SJCRH30 (cell line): Measurements from ENCODE around the gene SUSD4. TPM values are rescaled to one million over a fixed set of nuclear protein-coding genes. Genes with fewer than 3 reads are reported as not detected.

Experiments
- DNase-seq, 2 experiments: peaks; one replicate each; pipeline ENCODE4 v3.0.0-alpha.2; 2015 to 2020
- H3K27ac ChIP-seq: fragments of 250-450 bp; sonication (Bioruptor Pico); 2 replicates; pipeline ENCODE4 v1.5.1; 2020; ENCODE audit warnings: mild to moderate bottlenecking, moderate library complexity
- H3K27me3 ChIP-seq: fragments of 250-450 bp; sonication (Bioruptor Pico); 2 replicates; pipeline ENCODE4 v1.5.1; 2020; ENCODE audit warnings: mild to moderate bottlenecking, moderate library complexity
- H3K36me3 ChIP-seq: fragments of 250-450 bp; sonication (Bioruptor Pico); 2 replicates; pipeline ENCODE4 v1.5.1; 2020; ENCODE audit warnings: mild to moderate bottlenecking, moderate library complexity
- H3K4me1 ChIP-seq: fragments of 250-450 bp; sonication (Bioruptor Pico); 2 replicates; pipeline ENCODE4 v1.5.1; 2020; ENCODE audit warnings: mild to moderate bottlenecking, moderate library complexity
- H3K4me3 ChIP-seq: fragments of 250-450 bp; sonication (Bioruptor Pico); 2 replicates; pipeline ENCODE4 v1.5.1; 2020; ENCODE audit warnings: mild to moderate bottlenecking, moderate library complexity
- H3K9me3 ChIP-seq: fragments of 250-450 bp; sonication (Bioruptor Pico); replicated peaks from 2 replicates; pipeline ENCODE4 v1.5.1; 2020; ENCODE audit warnings: mild to moderate bottlenecking, moderate library complexity
- total RNA-seq: library from RNA; depleted of rRNA; stranded (reverse); fragments of >200 nt; shearing (Covaris generic); gene quantifications from 2 replicates; pipeline ENCODE4 v1.2.3, GENCODE V29; 2014

The SUSD4 gene
- total RNA-seq, 1 experiment from 2014 or later: 5.2 TPM

GRCh38 chr1:223329664-223330415, 34.1 kb downstream of the SUSD4 start:
- peaks cover 7% of the 10 kb centered on the region; the same call in 1 of the 2 replicates for H3K4me1 ChIP-seq
- H3K4me3 ChIP-seq: no peak overlapping the region
- no peaks in the 10 kb centered on the region for H3K9me3 ChIP-seq
- H3K36me3 ChIP-seq: no peaks in the 10 kb centered on the region
- DNase-seq: no peak
- H3K27me3 ChIP-seq: no peaks in the 10 kb centered on the region
- H3K27ac ChIP-seq: no peak overlapping the region

- Histone ChIP-seq H3K27ac (no peak overlapping the region), H3K27me3 (no peaks in the 10 kb centered on the region), H3K36me3 (no peaks in the 10 kb centered on the region), H3K4me1 (peaks cover 7% of the 10 kb centered on the region; the same call in 1 of the 2 replicates), H3K4me3 (no peak overlapping the region), H3K9me3 (no peaks in the 10 kb centered on the region)
- DNase-seq: no peak
These were observed 34.7 kb downstream of the SUSD4 start for GRCh38 chr1:223329252-223329651.

- Histone ChIP-seq H3K27me3 (no peaks in the 10 kb centered on the region), H3K4me1 (peaks cover 7% of the 10 kb centered on the region; the same call in 1 of the 2 replicates), H3K36me3 (no peaks in the 10 kb centered on the region), H3K27ac (no peak overlapping the region), H3K9me3 (no peaks in the 10 kb centered on the region), H3K4me3 (no peak overlapping the region)
- no peak for DNase-seq
These were observed 35.4 kb downstream of the SUSD4 start for GRCh38 chr1:223328566-223328965.

GRCh38 chr1:223326776-223327175, 37.2 kb downstream of the SUSD4 start:
- H3K4me3 ChIP-seq: no peak overlapping the region
- no peaks in the 10 kb centered on the region for H3K36me3 ChIP-seq
- no peak overlapping the region for H3K27ac ChIP-seq
- peaks cover 4% of the 10 kb centered on the region; the same call in 1 of the 2 replicates for H3K4me1 ChIP-seq
- H3K27me3 ChIP-seq: no peaks in the 10 kb centered on the region
- H3K9me3 ChIP-seq: no peaks in the 10 kb centered on the region
- DNase-seq: no peak

DNA sequence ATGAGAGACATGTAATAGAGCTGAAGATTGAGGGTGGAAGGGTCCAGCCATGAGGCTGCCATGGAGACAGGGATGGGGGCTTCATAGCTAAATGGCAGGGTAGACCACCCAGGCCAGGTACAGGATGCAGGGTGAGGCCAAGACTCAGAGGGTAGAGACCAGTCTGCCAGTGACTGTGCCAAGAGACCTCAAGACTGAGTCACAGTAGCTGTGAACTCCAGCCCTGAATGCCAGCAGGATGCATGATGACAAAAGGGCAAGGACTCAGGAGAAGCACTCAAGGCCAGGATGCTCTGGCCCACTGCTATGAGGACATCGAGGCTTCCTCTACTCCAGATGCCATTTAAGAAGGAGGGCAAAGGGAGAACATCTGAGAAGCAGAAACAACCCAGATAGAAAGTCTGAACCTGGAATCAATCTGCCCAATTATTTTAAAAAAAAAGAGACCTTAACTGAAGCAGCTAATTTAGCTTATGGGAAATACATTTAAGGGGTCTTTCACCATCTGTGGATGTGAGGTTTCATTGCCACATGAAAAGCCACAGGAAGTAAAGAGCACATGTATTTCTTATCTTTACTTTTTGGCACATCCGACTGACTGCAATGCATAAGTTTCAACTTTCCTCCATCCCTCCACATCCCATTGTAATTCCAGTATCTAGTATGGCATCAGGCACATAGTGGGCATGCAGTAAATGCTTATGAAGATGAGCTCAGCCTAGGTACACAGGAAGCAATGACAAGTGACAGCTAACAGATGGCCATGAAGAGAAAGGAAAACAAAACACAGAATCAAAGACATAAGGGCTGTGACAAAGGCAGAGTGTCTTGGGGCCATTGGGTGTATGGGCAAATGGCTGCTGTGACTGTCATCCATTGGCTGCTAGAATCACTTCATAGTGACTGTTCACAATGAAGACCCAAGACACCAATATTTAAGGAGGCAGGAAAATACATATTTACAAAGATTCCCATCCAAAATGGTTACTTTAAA, 40.2 kb downstream of the SUSD4 start:
- Histone ChIP-seq H3K27me3 (no peaks in the 10 kb centered on the region; the same call in 1 of the 2 replicates), H3K4me3 (no peak overlapping the region), H3K9me3 (no peaks in the 10 kb centered on the region), H3K27ac (no peak overlapping the region), H3K36me3 (no peaks in the 10 kb centered on the region), H3K4me1 (no peaks in the 10 kb centered on the region)
- DNase-seq: no peak

- no peaks in the 10 kb centered on the region for H3K36me3 ChIP-seq
- no peaks in the 10 kb centered on the region for H3K4me1 ChIP-seq
- DNase-seq: no peak
- H3K27ac ChIP-seq: no peak overlapping the region
- no peak overlapping the region for H3K4me3 ChIP-seq
- no peaks in the 10 kb centered on the region; the same call in 1 of the 2 replicates for H3K27me3 ChIP-seq
- H3K9me3 ChIP-seq: no peaks in the 10 kb centered on the region
These were observed 41.1 kb downstream of the SUSD4 start for GRCh38 chr1:223322868-223323267.

GRCh38 chr1:223320959-223321358, 43.0 kb downstream of the SUSD4 start:
- no peak for DNase-seq
- Histone ChIP-seq H3K27me3 (no peaks in the 10 kb centered on the region; the same call in 1 of the 2 replicates), H3K4me1 (no peaks in the 10 kb centered on the region), H3K4me3 (no peak overlapping the region), H3K27ac (no peak overlapping the region), H3K9me3 (no peaks in the 10 kb centered on the region), H3K36me3 (no peaks in the 10 kb centered on the region)

DNA sequence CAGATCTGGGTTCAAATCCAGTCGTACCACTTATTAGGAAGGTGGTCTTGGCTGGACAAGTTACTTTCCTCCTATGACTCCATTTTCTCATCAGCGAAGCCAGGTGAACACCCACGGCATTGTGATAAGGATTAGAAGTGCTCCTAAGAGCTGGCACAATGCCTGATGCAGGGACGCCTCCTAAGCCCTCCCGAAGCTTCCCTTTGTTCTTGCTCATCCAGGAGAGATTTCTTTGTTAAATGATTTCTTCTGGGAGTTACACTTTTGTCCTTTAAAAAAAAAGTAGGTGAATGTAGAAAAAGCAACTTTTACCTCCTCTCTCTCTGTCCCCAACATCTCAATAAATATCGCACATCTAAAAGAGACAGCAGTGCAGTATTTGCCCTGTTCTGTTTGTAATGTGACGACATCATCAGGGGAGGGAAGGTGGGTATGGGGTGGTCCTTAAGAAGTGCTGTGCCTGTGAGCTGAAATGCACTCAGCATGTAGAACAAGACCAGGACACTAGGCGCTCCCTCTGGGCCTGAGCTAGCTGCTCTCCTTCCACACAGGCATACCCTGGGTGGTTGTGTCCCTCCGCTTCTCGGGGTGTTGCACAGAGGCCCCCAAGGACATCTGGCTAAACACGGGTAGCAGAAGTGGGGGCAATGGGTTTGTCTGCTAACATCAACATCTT, 43.9 kb downstream of the SUSD4 start:
- no peak overlapping the region for H3K27ac ChIP-seq
- no peak overlapping the region for H3K4me3 ChIP-seq
- H3K36me3 ChIP-seq: no peaks in the 10 kb centered on the region
- no peaks in the 10 kb centered on the region; the same call in 1 of the 2 replicates for H3K27me3 ChIP-seq
- no peaks in the 10 kb centered on the region for H3K9me3 ChIP-seq
- no peaks in the 10 kb centered on the region for H3K4me1 ChIP-seq
- no peak for DNase-seq

DNA sequence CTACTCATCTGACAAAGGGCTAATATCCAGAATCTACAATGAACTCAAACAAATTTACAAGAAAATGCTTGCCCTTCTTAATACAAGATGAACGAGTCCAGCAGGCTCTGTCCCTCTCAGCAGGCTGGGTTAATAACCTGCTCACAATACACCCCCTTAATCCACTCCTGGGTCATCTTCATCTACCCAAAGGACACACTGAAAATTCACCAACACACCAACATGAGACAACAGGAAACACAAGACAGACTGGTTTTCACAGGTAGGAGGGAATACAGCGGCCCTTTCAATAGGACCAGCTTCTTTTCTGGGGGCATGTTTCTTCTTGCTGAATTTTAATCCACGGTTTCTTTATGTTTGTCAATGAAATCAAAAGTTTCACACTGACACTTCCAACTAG, 44.6 kb downstream of the SUSD4 start:
- no peak for DNase-seq
- no peaks in the 10 kb centered on the region for H3K4me1 ChIP-seq
- H3K27ac ChIP-seq: no peak overlapping the region
- no peak overlapping the region for H3K4me3 ChIP-seq
- no peaks in the 10 kb centered on the region; the same call in 1 of the 2 replicates for H3K27me3 ChIP-seq
- H3K9me3 ChIP-seq: no peaks in the 10 kb centered on the region
- H3K36me3 ChIP-seq: no peaks in the 10 kb centered on the region

DNA sequence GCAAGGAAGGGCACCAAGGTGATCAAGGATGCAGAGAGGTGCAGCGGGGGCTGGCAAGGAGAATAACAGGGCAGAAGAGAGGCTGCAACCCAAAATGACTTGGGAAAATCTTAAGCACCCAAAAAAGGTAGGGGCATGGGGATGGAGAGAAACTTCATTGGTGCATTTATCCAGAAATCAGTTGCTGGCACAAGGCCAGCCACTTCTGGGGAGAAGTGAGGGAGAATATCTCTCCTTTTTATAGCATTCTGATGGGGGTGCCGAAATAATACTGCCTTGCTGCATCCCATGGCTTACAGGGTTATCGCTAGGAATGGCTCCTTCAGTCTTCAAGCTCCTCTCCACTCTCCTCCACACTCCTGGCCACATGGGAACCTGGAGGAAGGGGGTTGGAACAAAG, 47.9 kb downstream of the SUSD4 start:
- H3K36me3 ChIP-seq: no peaks in the 10 kb centered on the region

DNA sequence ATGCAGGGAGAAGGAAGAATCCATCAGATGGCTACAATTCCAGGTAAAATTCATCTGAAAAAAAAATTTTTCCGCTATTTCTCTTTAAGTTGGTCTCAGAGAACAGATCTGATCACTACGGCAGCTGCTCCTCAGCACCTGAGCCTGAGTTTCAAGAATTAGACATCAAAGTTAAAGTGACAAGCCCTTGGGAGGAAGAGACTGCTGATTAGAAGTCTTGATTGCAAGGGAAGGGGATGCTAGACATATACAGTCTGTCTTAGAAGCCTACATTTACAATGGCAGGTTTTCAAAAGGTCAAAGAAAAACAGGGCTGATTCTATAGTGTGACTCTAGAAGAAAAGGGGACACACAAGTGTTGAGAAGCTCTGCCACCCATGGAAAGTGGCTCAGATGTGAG, 48.3 kb downstream of the SUSD4 start:
- Histone ChIP-seq H3K36me3 (no peaks in the 10 kb centered on the region), H3K27ac (no peak overlapping the region), H3K4me3 (no peak overlapping the region), H3K4me1 (no peaks in the 10 kb centered on the region), H3K27me3 (no peaks in the 10 kb centered on the region; the same call in 1 of the 2 replicates), H3K9me3 (no peaks in the 10 kb centered on the region)
- no peak for DNase-seq

More for the DNA sequence above, 47.9 kb downstream of the SUSD4 start:
- no peaks in the 10 kb centered on the region for H3K9me3 ChIP-seq
- no peaks in the 10 kb centered on the region for H3K4me1 ChIP-seq
- H3K4me3 ChIP-seq: no peak overlapping the region
- no peak for DNase-seq
- H3K27ac ChIP-seq: no peak overlapping the region
- H3K27me3 ChIP-seq: no peaks in the 10 kb centered on the region; the same call in 1 of the 2 replicates

GRCh38 chr1:223313415-223313754, 50.6 kb downstream of the SUSD4 start:
- Histone ChIP-seq H3K9me3 (no peaks in the 10 kb centered on the region), H3K4me3 (no peak overlapping the region), H3K27me3 (no peaks in the 10 kb centered on the region), H3K4me1 (no peaks in the 10 kb centered on the region), H3K36me3 (no peaks in the 10 kb centered on the region), H3K27ac (no peak overlapping the region)
- DNase-seq: no peak

DNA sequence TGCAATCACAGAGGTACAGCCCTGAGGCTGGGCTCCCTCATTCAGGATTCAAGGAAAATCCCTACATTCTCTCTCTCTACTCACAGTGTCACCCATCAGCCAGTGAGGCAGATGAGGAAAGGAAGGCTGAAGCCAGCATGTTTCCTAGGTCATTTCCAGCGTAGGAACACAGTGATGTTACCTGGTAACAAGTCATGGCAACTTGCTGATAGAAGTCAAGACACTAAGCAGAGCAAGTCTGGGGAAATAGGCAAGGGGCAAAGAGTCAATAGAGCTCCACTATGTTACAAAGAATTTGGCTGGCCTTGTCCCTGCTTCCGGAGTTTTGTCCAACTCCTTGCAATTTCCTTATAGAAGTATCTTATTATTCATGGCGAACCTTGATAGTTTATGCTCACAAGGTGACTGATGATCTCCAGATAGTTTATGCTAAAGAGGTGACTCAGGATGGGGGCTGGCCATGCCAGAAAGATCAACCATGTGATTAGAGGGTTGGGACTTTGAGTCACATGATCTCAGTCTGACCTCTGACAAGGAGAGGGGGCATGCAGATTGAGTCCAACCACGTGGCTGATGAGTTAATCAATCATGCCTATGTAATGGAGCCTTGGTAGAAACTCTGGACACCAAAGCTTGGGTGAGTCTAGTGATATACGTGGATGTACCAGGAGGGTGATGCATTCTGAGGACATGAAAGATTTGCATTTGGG, 51.1 kb downstream of the SUSD4 start:
- no peaks in the 10 kb centered on the region for H3K27me3 ChIP-seq
- H3K4me3 ChIP-seq: no peak overlapping the region
- no peak for DNase-seq
- H3K4me1 ChIP-seq: no peaks in the 10 kb centered on the region
- H3K36me3 ChIP-seq: no peaks in the 10 kb centered on the region
- no peak overlapping the region for H3K27ac ChIP-seq
- H3K9me3 ChIP-seq: no peaks in the 10 kb centered on the region

DNA sequence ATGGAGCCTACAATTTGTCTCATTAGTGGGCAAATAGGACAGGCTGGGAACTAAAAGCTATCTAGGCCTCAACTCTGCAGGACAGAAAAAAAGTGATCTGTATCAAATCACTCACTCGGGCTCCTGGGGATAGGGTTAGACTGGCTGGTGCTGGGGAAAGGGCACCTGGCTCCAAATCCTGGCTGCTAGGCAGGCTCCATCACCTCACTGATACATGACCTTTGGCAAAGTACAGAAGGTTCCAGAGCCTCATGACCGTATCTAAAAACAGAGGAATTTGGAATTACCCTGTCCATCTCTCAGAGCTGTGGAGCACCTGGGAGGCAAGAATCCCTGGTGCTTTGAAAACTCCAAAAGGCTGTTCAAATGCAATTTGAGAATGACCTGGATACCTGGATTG, 51.7 kb downstream of the SUSD4 start:
- DNase-seq: no peak
- no peaks in the 10 kb centered on the region for H3K4me1 ChIP-seq
- H3K4me3 ChIP-seq: no peak overlapping the region
- H3K9me3 ChIP-seq: no peaks in the 10 kb centered on the region
- no peak overlapping the region for H3K27ac ChIP-seq
- no peaks in the 10 kb centered on the region for H3K27me3 ChIP-seq
- H3K36me3 ChIP-seq: no peaks in the 10 kb centered on the region
